ENCODE results near the gene DHX9.

DNA sequence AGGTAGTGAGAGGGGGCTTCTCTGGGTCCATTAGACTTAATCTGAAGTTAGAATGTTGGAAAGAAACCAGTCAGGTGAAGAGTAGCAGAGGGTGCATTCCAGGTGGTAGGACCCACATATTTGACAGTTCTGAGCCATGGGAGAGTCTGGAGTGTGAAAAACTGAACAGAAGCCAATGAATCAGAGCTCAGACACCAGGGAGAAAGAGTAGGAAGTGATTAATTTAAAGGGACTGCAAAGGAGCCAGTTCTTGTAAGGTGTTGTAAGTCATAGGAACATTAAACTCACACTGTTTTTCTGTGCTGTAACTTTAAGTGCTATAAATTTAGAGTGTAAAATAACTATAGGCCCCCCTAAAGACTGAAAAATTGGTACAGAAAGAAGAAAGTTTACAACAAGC, 5.9 kb upstream of the DHX9 start:
- TF ChIP-seq, protein P1, sequence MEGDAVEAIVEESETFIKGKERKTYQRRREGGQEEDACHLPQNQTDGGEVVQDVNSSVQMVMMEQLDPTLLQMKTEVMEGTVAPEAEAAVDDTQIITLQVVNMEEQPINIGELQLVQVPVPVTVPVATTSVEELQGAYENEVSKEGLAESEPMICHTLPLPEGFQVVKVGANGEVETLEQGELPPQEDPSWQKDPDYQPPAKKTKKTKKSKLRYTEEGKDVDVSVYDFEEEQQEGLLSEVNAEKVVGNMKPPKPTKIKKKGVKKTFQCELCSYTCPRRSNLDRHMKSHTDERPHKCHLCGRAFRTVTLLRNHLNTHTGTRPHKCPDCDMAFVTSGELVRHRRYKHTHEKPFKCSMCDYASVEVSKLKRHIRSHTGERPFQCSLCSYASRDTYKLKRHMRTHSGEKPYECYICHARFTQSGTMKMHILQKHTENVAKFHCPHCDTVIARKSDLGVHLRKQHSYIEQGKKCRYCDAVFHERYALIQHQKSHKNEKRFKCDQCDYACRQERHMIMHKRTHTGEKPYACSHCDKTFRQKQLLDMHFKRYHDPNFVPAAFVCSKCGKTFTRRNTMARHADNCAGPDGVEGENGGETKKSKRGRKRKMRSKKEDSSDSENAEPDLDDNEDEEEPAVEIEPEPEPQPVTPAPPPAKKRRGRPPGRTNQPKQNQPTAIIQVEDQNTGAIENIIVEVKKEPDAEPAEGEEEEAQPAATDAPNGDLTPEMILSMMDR (IDR thresholded peaks at IDR 0.05; ENCODE audit: poor library complexity, severe bottlenecking), result no peak
- TF ChIP-seq, protein P2, sequence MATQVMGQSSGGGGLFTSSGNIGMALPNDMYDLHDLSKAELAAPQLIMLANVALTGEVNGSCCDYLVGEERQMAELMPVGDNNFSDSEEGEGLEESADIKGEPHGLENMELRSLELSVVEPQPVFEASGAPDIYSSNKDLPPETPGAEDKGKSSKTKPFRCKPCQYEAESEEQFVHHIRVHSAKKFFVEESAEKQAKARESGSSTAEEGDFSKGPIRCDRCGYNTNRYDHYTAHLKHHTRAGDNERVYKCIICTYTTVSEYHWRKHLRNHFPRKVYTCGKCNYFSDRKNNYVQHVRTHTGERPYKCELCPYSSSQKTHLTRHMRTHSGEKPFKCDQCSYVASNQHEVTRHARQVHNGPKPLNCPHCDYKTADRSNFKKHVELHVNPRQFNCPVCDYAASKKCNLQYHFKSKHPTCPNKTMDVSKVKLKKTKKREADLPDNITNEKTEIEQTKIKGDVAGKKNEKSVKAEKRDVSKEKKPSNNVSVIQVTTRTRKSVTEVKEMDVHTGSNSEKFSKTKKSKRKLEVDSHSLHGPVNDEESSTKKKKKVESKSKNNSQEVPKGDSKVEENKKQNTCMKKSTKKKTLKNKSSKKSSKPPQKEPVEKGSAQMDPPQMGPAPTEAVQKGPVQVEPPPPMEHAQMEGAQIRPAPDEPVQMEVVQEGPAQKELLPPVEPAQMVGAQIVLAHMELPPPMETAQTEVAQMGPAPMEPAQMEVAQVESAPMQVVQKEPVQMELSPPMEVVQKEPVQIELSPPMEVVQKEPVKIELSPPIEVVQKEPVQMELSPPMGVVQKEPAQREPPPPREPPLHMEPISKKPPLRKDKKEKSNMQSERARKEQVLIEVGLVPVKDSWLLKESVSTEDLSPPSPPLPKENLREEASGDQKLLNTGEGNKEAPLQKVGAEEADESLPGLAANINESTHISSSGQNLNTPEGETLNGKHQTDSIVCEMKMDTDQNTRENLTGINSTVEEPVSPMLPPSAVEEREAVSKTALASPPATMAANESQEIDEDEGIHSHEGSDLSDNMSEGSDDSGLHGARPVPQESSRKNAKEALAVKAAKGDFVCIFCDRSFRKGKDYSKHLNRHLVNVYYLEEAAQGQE (IDR thresholded peaks at IDR 0.05; ENCODE audit: borderline replicate concordance), result no peak
- TF ChIP-seq EZH2 (IDR thresholded peaks at IDR 0.05; ENCODE audit: borderline replicate concordance, insufficient read depth, low read length, poor library complexity, severe bottlenecking) (no peak), POLR2AphosphoS5 (IDR thresholded peaks at IDR 0.05) (no peak), TAF1 (IDR thresholded peaks at IDR 0.05; ENCODE audit: low read depth) (no peak), SMC3 (conservative IDR thresholded peaks at IDR 0.05; ENCODE audit: poor library complexity) (no peak)
